HS-27A (cell line): ENCODE results near the gene CDCA4.
A peak's percentile ranks its signal among the peaks of the same experiment; 100 is the strongest.

Experiments
- DNase-seq: peaks from one replicate; pipeline ENCODE4 v3.0.0-alpha.2; 2012; ENCODE audit warnings: low read depth, missing footprints

The CDCA4 gene

DNA sequence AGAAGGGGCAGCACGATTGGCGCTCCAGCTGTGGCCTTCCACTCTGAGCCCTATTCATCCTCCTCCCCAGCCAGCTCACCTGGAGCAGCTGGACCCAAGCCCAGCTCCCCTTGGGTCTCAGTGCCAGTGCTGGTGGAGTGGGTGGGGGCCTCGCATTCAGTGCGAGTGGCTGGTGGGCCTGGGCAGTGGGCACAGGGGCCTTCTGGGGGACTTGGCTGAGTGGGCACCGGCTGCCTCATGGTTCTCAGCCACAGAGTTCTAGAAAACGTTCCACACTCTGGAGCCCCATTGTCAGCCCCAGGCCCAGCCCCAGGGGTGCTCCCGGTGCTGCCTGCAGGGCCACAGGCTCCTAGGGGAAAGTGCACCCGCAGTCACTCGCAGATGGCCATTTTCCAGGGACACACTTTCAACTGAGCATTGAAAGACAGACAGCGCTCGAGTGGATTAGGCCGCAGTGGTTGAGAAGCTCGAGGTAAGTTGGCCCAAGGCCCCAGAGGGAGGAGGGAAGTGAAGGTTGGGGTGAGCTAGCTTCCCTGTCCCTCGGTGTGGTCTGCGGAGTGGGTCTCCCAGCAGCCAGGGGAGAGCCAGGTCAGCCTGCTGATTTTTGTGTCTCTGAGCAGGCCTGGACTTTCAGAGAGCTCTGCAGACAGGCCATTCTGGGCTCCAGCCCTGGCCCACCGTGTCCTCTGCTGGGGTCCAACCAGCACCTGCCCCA, 31.5 kb downstream of the CDCA4 start:
- DNase-seq = no peak

DNA sequence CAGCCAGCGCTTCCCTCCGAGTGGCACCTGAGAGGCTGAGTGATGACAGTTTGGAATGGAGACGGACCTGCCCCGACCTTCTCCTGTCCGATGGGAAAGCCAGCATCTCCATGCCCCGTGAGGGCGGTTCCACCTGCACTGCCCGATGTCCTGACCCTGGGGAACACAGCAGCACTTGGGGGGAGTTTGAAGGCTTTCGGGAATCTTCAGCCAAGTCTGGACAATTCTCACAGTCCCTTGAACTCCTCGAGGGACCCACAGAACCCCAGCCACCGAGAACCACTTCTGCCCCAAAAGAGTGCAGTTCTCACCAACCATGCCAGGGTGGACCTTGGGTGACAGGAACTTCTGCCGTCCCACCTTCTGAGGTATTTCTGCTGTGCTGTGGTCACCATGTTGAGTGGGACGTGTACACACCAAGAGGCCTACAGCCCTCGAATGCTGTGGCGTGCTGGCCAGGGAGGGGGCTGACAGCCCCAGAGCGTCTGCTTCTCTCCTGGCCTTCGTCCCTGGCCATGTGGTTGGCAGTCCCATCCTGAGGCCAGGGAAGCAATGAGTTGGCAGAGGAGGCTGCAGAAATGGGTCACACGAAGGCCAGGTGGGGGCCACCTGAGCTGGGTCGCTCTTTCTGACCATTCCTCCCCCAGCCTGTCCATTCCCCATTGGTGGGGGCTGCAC, 34.3 kb downstream of the CDCA4 start:
- DNase-seq = no peak

DNA sequence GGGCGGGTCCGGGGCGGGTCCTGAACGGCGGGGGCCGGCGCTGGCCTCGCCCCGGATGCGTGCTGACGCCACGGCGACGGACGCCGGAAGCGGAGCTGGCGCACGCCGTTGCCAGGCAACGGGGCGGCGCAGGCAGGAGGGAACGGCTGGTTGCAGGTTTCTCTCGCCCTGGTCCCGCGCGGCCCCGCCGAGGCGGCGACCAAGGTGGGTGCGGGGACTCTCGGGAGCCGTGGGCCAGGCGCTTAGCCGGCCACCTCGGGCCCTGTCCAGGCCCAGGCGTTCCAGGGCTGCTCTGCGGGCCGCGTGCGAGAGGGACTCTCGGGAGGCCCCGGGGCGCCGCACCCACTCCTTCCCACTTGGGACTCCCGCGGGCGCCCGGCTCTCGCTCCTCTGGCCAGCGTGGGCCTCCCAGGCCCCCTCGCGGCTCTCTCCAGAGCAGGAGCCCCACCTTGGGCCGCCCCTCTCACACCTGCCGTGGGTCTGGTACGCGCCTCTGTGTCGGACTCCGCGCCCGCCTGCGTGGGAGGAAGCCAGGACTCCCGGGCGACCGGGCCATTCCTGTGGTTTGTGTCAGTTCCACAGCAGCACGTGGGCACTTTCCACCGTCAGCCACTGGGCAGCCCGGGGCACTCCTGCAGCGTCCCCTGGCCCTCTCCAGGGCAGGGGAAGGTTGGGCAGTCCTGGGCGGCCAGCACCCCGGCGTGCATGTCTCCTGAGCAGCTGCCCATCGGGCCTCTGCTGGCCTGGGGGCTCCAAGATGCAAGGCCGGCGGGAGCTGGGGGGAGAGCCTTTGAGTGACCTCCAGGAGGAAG, 35.0 kb downstream of the CDCA4 start, which contains the start of gene CLBA1:
TSS of gene CLBA1 (plus strand) at position 114 of the 812 bp plus-strand sequence. CDS start at position 758, 644 bp downstream.
- DNase-seq = peak; percentile 59

DNA sequence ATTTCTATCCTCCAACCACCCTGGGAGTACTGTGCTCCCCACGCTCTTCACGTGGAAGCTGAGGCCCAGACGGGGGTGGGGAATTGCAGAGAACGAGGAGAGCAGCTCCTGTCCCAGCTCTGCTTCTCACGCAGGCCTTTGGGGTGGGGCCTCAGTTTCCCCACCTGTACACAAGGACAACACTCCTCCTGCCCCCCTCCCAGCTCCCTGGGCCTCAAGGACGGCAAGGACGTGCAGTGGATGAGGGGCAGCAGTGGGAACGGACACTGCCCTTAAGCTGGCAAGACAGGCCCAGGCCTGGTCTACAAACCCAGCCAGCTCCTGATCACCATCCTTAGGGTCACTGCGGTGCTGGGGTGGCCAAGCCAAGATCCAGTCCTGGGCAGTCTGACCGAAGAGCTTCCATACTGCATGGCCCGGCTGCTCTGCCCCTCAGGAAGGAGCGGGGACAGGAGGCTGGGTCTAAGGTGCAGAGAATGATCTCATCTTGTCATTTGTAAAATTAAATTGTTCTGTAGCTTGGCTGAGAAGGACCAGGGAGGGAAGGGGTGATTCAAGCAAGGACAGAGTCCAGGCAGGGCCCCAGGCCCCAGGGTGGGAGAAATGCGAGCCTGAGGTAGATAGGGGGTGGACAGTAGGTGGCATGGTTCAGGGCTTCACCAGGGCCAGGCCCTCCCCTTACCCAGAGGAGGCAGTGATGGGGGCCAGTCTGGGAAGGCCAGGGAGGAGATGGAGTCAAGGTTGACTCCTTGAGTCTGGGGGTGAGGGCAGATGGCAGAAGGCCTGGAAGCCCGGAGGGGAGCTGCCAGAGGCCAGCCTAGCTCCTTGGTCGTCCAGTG, 36.6 kb downstream of the CDCA4 start:
- DNase-seq = no peak

DNA sequence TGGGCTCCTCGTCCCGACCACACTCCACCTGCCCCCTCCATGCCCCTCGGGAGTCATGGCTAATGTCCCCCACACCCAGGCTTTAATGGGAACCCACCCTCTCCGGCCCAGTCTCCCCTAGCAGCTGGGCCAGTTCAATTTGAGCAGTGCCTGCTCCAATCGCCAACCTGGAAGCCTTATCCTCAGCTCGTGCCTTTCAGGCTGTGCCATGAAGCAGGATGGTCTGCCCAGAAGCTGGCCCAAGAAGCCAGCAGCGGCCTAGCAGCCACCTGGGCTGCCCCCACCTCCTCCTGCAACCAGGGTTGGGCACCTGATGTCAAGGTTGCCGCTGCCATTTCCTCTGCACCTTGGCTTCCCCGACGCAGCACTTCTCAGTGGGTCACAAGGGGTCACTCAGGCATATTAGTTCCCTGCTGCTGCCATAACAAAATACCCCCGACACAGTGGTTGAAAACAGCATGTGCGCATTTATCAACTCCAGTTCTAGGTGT, 37.6 kb downstream of the CDCA4 start:
- no peak for DNase-seq

DNA sequence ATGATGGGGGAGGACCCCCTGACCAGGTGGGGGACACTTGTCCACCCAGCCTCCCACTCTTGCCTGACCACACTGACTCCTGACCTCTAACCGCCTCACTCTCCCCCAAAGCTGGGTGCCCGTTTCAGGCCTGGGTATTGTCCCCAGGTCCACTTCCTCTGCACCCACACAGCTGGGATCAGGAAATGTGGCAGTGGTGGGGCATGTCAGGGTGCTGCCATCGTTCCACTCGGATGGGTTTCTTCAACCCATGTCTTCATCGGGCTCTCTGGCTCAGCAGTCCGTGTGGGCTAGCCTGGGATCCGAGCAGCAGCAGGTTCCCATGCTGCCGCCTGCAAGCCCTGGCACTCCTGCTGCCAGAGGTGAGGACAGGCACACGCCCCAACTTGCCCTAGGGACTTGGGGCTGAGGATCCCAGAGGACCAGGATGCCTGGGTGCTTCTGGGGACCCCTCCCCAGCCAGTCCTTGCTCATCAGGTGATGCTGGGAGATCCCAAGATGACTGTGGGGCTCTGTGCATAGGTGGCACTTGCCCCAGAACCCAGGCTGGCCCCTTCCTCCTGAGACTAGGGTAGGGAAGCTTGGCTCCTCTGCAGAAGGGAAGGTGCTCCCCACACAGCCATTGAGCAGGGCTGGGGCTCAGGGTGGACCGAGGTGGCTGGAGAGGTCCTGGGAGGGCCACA, 38.2 kb downstream of the CDCA4 start:
- DNase-seq = no peak

DNA sequence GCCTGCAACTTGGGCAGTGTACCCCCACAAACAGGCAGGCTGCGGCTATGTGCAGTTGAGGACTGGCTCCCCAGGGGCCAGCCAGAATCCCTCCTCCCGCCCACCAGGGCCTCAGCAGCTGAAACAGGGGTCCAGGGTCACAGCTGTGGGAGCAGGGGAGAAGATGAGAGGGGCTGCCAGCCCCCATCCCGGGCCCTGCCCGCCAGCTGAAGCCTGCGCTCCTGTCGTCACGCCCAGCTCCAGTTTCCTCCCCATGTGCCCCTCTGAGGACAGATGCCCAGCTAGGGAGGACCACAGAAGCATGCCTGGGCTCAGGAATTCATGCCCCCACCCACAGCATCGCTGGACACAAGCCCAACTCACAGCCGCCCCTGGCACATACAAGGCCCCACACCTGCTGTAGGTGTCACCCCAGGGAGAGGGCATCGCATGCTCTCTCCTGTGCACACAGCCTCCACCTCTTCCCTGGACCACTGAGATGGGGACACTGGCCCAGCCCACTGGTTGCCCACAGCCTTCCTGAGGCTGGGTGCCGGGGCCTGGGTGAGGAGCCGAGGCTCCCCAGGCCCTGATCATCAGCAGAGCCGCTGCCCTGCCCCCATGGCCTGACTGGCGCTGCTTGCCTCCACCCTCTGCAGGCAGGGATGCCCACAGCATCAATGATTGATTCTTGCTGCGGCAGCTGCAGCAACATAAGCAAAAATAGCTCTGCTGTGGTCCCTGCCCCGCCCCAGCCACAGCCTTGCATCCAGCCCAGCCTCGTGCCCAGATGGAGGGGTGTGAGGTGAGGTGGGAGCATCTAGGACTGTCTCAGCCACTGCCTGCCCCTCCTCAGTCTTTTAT, 39.0 kb downstream of the CDCA4 start:
- DNase-seq = no peak

DNA sequence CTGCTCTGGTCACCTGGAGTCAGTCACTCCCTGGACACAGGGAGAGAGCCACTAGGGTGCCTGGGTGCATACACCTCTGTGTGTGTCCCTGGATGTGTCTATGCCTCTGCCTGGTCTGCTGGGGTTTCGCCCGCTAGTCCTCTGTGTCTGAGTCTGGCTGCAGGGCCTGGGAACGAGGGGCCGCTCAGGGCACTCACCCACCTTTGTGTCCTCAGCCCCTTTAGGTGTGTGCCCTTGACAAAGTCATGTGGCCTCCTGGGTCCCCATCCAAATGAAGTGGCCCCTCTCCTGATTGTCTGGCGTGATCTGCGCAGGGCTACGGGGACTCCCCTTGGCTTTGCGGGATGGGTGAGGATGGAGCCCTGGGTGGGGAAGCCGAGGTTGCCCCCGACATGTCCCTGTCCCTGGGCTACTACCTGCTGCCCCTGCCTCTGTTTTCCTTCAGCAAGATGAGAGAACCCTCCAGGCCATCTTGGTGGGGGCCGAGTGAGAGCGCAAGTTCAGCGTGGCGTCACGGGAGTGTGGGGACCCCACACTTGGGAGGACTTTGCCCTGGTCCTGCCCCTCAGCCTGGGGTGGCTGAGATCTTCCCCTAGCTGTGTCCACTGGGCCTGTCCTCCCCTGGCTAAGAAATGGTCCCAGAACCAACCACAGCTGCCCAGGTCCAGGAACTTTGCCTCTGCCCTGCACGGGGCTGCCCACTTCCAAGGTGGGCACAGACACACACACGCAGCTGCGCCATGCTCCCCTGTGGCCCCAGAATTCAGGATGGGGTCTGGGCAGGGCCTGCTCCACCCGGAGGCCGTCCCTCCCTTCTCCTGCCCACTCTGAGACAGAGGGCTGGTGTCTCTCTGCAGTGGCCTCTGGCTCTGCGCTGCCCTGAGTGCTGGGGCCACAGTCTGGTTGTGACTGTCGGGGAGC, 40.0 kb downstream of the CDCA4 start:
- no peak for DNase-seq

DNA sequence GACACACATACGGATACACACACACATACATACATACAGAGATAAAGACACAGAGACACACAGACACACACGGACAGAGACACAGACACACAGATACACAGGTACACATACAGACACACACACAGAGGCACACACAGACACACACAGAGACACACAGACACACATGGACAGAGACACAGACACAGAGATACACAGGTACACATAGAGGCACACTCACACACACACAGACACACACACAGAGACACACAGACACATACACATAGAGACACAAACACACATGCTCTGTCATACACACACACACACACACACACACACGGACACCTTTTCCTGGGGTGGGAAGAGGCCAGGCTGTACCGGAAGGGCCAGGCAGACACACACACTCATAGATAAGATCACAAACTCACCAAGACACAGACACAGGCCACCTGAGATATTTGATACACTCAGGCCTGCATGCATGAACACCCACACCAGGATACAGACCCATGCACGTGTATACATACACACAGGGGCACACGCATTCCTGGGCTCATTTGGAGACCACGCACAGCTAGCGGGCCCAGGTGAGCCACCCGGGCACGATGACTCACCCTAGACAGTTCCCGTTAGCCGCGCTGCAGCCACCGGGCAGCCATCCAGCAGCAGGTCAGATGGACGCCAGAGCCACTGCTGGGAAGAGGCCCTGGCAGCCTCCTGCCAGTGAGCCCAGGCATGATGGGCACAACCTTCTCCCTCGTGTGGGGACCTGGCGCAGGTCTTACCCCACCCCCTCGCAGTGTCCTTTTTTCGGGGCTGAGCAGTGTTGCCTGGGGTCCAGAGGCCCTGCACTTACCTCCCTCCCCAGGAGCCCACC, 40.9 kb downstream of the CDCA4 start:
- no peak for DNase-seq

DNA sequence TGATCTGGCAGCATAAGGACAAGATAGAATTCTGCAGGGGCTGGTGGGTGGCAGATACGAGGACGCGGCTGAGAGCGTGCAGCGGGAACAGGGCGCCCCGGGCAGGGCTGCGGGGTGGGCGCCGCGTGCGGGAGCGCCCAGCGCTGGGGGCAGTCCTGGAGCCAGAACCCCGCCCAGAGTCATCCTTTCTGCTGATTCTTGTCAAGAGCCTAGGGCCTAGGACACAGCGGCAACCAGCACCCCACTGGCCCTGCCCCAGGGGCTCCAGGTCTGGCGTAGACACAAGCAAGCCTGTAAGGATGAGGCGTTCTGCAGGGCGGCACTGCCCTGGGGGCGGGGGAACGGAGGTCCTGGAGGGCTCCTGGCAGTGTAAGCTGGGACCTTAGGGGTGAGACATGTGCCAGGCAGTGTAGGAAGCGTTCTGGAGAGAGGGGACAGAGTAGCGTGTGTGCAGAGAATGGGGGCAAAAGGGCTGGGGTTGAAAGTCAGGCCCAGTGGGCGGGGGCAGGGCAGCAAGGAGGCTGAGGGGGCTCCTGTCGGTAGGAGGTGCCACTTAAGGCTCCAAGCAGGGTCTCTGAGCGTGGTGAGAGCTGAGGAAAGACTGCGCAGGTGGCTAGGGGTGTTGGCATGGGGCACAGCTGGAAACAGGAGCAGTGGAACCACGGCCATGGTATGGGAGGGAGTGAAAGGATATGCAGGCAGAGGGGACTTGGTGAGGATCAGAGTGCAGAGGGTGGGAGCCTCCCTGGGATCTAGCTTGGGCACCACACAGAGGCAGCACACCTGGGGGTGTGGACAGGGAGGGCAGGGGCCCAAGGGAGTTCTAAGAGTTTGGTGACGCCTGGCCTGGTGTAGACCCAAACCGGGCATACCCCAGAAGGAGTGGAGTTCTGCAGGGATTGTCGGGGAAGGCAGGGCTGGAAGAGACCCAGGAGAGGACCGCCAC, 41.9 kb downstream of the CDCA4 start:
- DNase-seq = no peak

DNA sequence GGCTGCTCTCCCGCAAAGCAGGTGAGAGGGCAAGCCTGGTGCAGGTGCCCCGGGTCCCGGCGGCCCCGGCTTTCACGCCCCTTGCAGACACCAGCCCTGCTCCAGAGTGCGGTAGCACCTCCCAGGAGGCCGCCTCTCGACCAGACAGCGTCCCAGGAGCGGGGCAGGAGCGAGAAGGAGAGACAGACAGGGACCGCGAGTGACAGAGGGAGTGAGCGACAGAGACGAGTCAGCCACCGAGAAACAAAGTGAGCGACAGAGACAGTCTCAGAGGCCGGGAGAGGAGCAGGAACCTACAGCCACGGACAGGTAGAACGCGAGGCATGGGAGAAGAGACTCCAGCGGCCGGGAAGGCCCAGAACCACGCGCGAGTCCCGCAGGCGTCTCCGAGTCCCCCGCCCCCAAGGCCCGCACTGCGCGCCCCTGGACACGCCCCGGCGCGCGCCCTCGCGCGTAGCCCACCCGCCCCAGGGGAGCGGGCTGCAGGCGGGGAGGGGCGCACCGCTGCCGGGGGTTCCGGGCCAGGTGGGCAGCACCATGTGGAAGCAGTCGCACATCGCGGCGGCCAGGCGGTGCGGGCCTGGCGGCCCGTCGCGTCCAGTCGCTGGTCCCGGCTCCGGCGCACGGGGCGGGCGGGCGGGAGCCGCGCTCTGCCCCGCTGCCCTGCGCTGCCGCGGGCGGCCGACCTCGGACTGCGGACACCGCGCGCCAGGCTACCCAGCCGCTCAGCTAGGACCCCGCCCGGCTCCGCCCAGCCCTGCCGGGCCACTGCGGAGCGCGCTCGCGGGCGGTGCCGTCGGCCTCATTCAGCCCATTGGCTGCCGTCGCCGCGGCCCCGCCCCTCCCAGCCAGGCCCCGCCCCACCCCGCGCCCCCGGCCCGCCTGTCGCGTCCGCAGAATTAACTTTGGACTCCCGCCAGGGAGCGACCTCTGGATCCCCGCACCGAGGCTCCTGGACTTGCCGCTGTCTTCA, 42.9 kb downstream of the CDCA4 start, which contains the start of gene AHNAK2:
TSS of gene AHNAK2 (minus strand) at position 694 of the 973 bp plus-strand sequence. CDS start at position 557, 137 bp downstream.
- no peak for DNase-seq

DNA sequence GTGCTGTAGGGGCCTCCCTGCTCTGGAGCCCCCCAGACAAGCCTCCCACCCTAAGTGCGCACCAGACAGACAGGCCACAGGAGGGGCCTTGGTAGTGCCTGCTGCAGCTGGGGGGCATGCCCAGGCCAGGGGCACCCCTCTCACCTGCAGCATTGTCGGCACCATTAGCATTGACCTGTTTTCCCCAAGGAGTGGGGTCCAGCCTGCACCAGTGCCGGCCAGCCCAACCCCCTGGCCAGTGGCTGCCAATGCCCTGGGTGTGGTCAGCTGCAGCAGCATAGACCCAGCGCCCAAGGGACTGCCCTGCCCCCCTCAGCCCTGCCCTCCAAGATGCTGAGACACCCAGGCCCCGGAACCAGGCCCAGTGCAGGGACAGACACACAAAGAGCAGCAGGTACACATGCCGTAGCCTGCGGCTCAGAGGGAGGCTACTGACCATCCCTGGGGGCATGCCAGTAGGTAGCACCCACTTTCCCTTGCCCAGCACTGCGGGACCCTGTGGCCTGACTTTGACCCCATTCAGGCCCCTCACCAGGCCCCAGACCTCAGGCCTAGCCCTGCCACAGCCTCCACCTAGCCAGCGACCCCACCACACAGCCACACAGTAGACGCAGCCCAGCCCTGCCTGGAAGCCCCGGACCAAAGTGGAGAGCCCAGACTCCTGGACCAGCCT, 43.7 kb downstream of the CDCA4 start:
- DNase-seq = no peak

DNA sequence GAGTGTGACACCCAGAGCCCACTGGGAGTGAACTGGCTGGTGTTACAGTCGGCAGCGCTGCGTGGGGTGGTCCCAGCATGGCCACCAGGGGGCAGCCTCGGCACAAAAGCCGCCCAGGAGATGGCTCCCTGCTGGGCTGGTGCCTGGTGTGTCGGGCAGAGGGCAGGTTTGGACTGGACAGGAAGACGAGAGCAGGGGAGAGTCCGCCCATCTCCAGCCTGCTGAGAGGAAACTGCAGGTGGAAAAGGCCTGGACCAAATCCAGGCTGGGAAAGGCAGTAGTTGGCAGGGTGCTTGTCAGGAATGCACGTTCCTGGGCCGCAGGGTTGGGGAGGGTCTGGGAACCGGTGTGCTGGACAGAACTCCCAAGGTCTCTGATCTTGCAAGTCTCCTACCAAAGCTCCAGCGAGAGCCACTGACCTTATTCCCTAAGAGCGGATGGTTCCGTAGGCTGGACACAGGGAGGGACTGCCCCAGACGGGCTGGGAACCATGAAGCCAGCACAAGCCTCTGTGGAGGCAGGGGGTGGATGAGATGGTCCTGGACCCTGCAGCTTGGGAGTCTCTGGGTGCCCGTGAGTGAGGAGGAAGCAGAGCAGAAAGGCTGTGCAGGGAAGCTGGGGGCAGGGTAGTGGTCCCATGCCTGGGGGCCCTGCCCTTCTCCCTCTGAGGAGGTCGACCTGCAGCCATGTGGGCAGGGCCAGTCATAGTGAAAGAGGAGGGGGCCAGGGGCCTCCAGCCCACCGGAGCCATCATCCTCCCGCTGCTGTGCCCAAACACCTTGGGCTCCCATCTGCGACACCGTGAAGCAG, 44.5 kb downstream of the CDCA4 start:
- peak; percentile 51 for DNase-seq
